GM12878 (cell line): ENCODE measurements around the gene KRTAP10-1. TPM values are rescaled to one million over a fixed set of nuclear protein-coding genes. Genes with fewer than 3 reads are reported as not detected.
"Not testable (repeated sequence)": the region's sequence is repeated elsewhere in the genome, so short reads cannot be mapped to it uniquely, and the experiment has no call there.

Source experiments
- ATAC-seq: fragments of 200-7000 bp; cut with Tn5 transposase; 3 replicates; pipeline ENCODE4 v1.9.1; 2020; ENCODE audit warnings: mild to moderate bottlenecking, moderate library complexity
- BruUV-seq: library from RNA; stranded (reverse); fragments of 400-500 nt; replicated peaks from 2 replicates; lab custom pipeline; 2021; lab: Mats Ljungman, UMichigan
- CTCF ChIA-PET: fragments of 300-600 bp; sonication (Branson Sonifier 250); formaldehyde crosslinking; extraction: SDS; loops from one replicate; lab custom pipeline; 2021; ENCODE audit warnings: inconsistent platforms; lab: Yijun Ruan, JAX
- POLR2A ChIA-PET: fragments of 350-600 bp; formaldehyde crosslinking; extraction: SDS; loops from one replicate; lab custom pipeline; 2021; ENCODE audit warnings: inconsistent platforms; lab: Charles Lee
- RAD21 ChIA-PET: fragments of 300-600 bp; sonication (Branson Sonifier 250); formaldehyde crosslinking; loops from one replicate; lab custom pipeline; 2023; ENCODE audit warnings: antibody characterized with exemption; ENCODE audit not compliant: unreplicated experiment; lab: Charles Lee
- SMC1A ChIA-PET: fragments of 300-600 bp; sonication (Branson Sonifier 250); formaldehyde crosslinking; loops from one replicate; lab custom pipeline; 2023; ENCODE audit not compliant: unreplicated experiment, uncharacterized antibody; lab: Charles Lee
- DNase-seq: peaks from one replicate; pipeline ENCODE4 v3.0.0-alpha.2; 2011; ENCODE audit warnings: low read depth, low spot score
- FAIRE-seq: peaks from 3 replicates; lab custom pipeline; 2011; peaks lifted over from hg19 to GRCh38; lab: Jason Lieb, UNC
- H2AFZ ChIP-seq: 2 replicates; pipeline ENCODE4 v1.6.0; 2011; ENCODE audit warnings: low read depth, low read length, control low read depth; ENCODE audit not compliant: control insufficient read depth
- H3K27ac ChIP-seq: 2 replicates; pipeline ENCODE4 v1.5.1; 2011; ENCODE audit warnings: control low read depth; ENCODE audit not compliant: control insufficient read depth, insufficient read depth
- H3K27me3 ChIP-seq, 2 experiments: replicated peaks in 1 of 2; 2 replicates each; pipeline versions ENCODE4 v1.6.0 to v1.6.1; 2011; ENCODE audit warnings: low read length in 1 of 2; ENCODE audit not compliant: control insufficient read depth in 2 of 2, insufficient read depth in 2 of 2
- H3K36me3 ChIP-seq, 2 experiments: 2 replicates each; pipeline ENCODE4 v1.5.1; 2011; ENCODE audit warnings: low read length in 1 of 2; ENCODE audit not compliant: control insufficient read depth in 2 of 2, insufficient read depth in 2 of 2
- H3K4me1 ChIP-seq: 2 replicates; pipeline ENCODE4 v1.6.1; 2011; ENCODE audit warnings: mild to moderate bottlenecking, low read length, moderate library complexity, mixed read lengths; ENCODE audit not compliant: control insufficient read depth, insufficient read depth
- H3K4me2 ChIP-seq: 2 replicates; pipeline ENCODE4 v1.6.0; 2011; ENCODE audit warnings: control low read depth; ENCODE audit not compliant: control insufficient read depth, insufficient read depth
- H3K4me3 ChIP-seq: fragments of 200-600 bp; sonication (generic); 2 replicates; pipeline ENCODE4 v1.5.1; 2016
- H3K79me2 ChIP-seq: 2 replicates; pipeline ENCODE4 v1.6.0; 2011; ENCODE audit warnings: low read length; ENCODE audit not compliant: control insufficient read depth, insufficient read depth
- H3K9ac ChIP-seq: 2 replicates; pipeline ENCODE4 v1.8.0; 2011; ENCODE audit warnings: low read length, control low read depth, mixed read lengths; ENCODE audit not compliant: control insufficient read depth, insufficient read depth
- H3K9me3 ChIP-seq: replicated peaks from 3 replicates; pipeline ENCODE4 v1.5.1; 2011; ENCODE audit warnings: mild to moderate bottlenecking, low read length; ENCODE audit not compliant: control insufficient read depth, insufficient read depth
- H4K20me1 ChIP-seq: 2 replicates; pipeline ENCODE4 v1.6.0; 2011; ENCODE audit not compliant: control insufficient read depth, insufficient read depth
- BACH1 ChIP-seq: fragments of 450-650 bp; IDR thresholded peaks from 2 replicates; pipeline ENCODE4 v1.6.1; 2017; ENCODE audit warnings: mild to moderate bottlenecking, borderline replicate concordance
- CHD2 ChIP-seq: IDR thresholded peaks from 2 replicates; pipeline ENCODE4 v1.6.1; 2011; ENCODE audit warnings: low read depth, low read length, improper control_type of control experiment, borderline replicate concordance
- CREM ChIP-seq: IDR thresholded peaks from 2 replicates; pipeline ENCODE4 v1.6.1; 2014; ENCODE audit warnings: antibody characterized with exemption, low read depth
- ESRRA ChIP-seq: IDR thresholded peaks from 2 replicates; pipeline ENCODE4 v1.6.1; 2012; ENCODE audit warnings: mild to moderate bottlenecking, low read length, improper control_type of control experiment
- FOXM1 ChIP-seq: IDR thresholded peaks from 2 replicates; pipeline ENCODE4 v1.6.1; 2012; ENCODE audit warnings: low read depth, mild to moderate bottlenecking, inconsistent platforms, low read length, moderate library complexity
- GABPA ChIP-seq: IDR thresholded peaks from 2 replicates; pipeline ENCODE4 v1.6.1; 2014; ENCODE audit warnings: antibody characterized with exemption, low read depth, mild to moderate bottlenecking, inconsistent platforms
- HDAC2 ChIP-seq: fragments of 200-600 bp; sonication (generic); IDR thresholded peaks from 2 replicates; pipeline ENCODE4 v1.6.1; 2017
- HDAC6 ChIP-seq: fragments of 200-600 bp; sonication (generic); IDR thresholded peaks from one replicate; pipeline ENCODE4 v1.8.0; 2017; ENCODE audit warnings: antibody characterized with exemption; ENCODE audit not compliant: unreplicated experiment
- POU2F2 ChIP-seq: IDR thresholded peaks from 3 replicates; pipeline ENCODE4 v1.6.1; 2011; ENCODE audit warnings: low read depth, mild to moderate bottlenecking, low read length, borderline replicate concordance
- SIN3A ChIP-seq: IDR thresholded peaks from 2 replicates; pipeline ENCODE4 v1.6.1; 2012; ENCODE audit warnings: low read depth, low read length, improper control_type of control experiment
- TAF1 ChIP-seq: IDR thresholded peaks from 2 replicates; pipeline ENCODE4 v1.6.1; 2011; ENCODE audit warnings: mild to moderate bottlenecking, low read depth, low read length, borderline replicate concordance
- TARDBP ChIP-seq: IDR thresholded peaks from 2 replicates; pipeline ENCODE4 v1.6.1; 2016; ENCODE audit warnings: borderline replicate concordance
- ZNF384 ChIP-seq: IDR thresholded peaks from 2 replicates; pipeline ENCODE4 v1.6.1; 2012; ENCODE audit warnings: low read depth, mild to moderate bottlenecking, low read length, improper control_type of control experiment, borderline replicate concordance
- WGBS: methylation state at CpG from one replicate; pipeline ENCODE4 v1.1.6; 2016; ENCODE audit warnings: low lambda C conversion rate; ENCODE audit not compliant: insufficient replicate concordance, insufficient coverage; ENCODE audit errors: missing lambda C conversion rate; 5-methylcytosine and 5-hydroxymethylcytosine counted together
- in situ Hi-C: fragments of 300-500 bp; cut with MboI; formaldehyde crosslinking; loops from 9 replicates; pipeline ENCODE4 v1.14.3; 2018; ENCODE audit warnings: mixed read lengths
- intact Hi-C: fragments of 100-400 bp; cut with micrococcal nuclease; formaldehyde crosslinking; loops from one replicate; pipeline ENCODE4 v1.14.2; 2022; ENCODE audit not compliant: unreplicated experiment
- polyA plus RNA-seq, 11 experiments: library from polyadenylated mRNA; depleted of rRNA in 4 of 11; unstranded in 6 of 11; stranded (reverse) in 5 of 11; fragments of >200 nt; fragmentation: Nextera tagmentation in 4 of 11; fragmentation: Illumina TruSeq in 1 of 11; extraction: Ambion mirVana in 4 of 11; extraction: Trizol in 1 of 11; gene quantifications; 1 replicate in 1 of 11; 2 replicates in 10 of 11; pipeline versions ENCODE4 v1.2.1 to v1.2.3, GENCODE V29; 2011 to 2016; ENCODE audit warnings: inconsistent platforms in 2 of 11, missing spikeins in 2 of 11, low read depth in 1 of 11
- total RNA-seq, 4 experiments: library from RNA; depleted of rRNA in 3 of 4; stranded (reverse); fragments of >200 nt in 3 of 4; fragmentation: Illumina TruSeq in 1 of 4; extraction: Trizol in 1 of 4; gene quantifications; 2 replicates each; pipeline versions ENCODE4 v1.2.1 to v1.2.3, GENCODE V29; 2013 to 2021
- TF ChIP-seq, protein P1 (sequence below): fragments of 450-650 bp; IDR thresholded peaks from 2 replicates; pipeline ENCODE4 v1.6.1; 2017; ENCODE audit warnings: mild to moderate bottlenecking, low read depth, inconsistent platforms; ENCODE audit not compliant: poor library complexity, severe bottlenecking

The KRTAP10-1 gene
- total and polyA plus RNA-seq, 10 of the 15 experiments (the other 5 are each of a cell fraction or from before 2014, with no cell fraction given) = not detected

DNA sequence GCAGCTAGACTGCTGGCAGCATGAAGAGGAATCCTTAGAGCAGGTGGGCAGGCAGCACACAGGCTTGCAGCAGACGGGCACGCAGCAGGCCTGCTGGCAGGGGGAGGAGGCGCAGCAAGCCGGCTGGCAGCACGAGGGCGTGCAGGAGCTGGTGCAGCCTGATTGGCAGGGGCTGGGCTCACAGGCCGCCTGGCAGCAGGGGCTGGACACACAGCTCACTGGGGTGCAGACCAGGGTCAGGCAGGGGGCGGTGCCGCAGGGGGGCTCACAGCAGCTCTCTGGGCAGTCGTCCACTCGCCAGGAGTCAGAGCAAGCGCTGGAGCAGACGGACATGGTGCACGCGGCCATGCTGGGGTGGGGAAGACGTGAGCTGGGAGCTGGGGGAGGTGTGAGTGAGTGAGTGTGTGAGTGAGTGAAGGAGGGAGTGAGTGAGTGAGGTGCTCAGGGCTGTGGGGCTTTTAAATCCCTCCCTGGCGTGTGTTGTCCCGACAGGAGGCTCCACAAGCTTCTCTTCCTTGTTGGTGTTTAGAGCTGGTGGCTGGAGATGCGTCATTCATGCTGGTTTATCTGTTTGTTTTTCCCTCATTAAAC is 40.3 kb upstream of the KRTAP10-1 start, which contains the start of gene KRTAP10-5:
Gene KRTAP10-5, minus strand, starts transcription at position 374 of the 591 bp plus-strand sequence. Its CDS starts 26 bp downstream, at position 348.
- ATAC-seq, H3K4me3 ChIP-seq, intact Hi-C loops, DNase-seq, H2AFZ ChIP-seq, H3K9ac ChIP-seq, POLR2A ChIA-PET, FAIRE-seq, H3K27ac ChIP-seq, H3K36me3 ChIP-seq, RAD21 ChIA-PET, SMC1A ChIA-PET, BruUV-seq, H3K79me2 ChIP-seq, H3K27me3 ChIP-seq, H3K4me1 ChIP-seq, in situ Hi-C loops, H3K9me3 ChIP-seq, H3K4me2 ChIP-seq, H4K20me1 ChIP-seq: not testable (repeated sequence)
- 47% methylated on average over 19 of the region's 19 CpGs for WGBS
- CTCF ChIA-PET = interaction anchor here (0.6 kb wide), 1 partner anchor 1487 kb away, joined by 3 read pairs; no protein-coding TSS in a partner anchor

GRCh38 chr21:44579833-44580144 is 39.8 kb upstream of the KRTAP10-1 start:
- intact Hi-C loops = no loop called here
- in situ Hi-C loops = no loop called here
- ChIA-PET CTCF (interaction anchor here (0.6 kb wide), 1 partner anchor 1487 kb away, joined by 3 read pairs; no protein-coding TSS in a partner anchor), RAD21 (no interaction called here), POLR2A (no interaction called here), SMC1A (no interaction called here)
- no peak overlapping the region for H3K4me3 ChIP-seq
- no peak for FAIRE-seq
- BruUV-seq = no TSS peak
- no peaks in the 10 kb centered on the region for H3K4me1 ChIP-seq
- ATAC-seq = no peak
- no peaks in the 10 kb centered on the region for H4K20me1 ChIP-seq
- DNase-seq = no peak
- H3K27me3 ChIP-seq = no peaks in the 10 kb centered on the region
- no peak overlapping the region for H2AFZ ChIP-seq
- H3K27ac ChIP-seq = no peak overlapping the region
- no peaks in the 10 kb centered on the region for H3K79me2 ChIP-seq
- H3K36me3 ChIP-seq = no peaks in the 10 kb centered on the region
- no peak overlapping the region for H3K9ac ChIP-seq
- H3K4me2 ChIP-seq = no peak overlapping the region
- peaks cover 5% of the 10 kb centered on the region; the same call in 2 of the 3 replicates for H3K9me3 ChIP-seq
- 32% methylated on average over 7 of the region's 7 CpGs for WGBS
- no peak for TF ChIP-seq ZNF384
- TF ChIP-seq HDAC6 = no peak
- no peak for TF ChIP-seq ESRRA
- TF ChIP-seq, protein P1, sequence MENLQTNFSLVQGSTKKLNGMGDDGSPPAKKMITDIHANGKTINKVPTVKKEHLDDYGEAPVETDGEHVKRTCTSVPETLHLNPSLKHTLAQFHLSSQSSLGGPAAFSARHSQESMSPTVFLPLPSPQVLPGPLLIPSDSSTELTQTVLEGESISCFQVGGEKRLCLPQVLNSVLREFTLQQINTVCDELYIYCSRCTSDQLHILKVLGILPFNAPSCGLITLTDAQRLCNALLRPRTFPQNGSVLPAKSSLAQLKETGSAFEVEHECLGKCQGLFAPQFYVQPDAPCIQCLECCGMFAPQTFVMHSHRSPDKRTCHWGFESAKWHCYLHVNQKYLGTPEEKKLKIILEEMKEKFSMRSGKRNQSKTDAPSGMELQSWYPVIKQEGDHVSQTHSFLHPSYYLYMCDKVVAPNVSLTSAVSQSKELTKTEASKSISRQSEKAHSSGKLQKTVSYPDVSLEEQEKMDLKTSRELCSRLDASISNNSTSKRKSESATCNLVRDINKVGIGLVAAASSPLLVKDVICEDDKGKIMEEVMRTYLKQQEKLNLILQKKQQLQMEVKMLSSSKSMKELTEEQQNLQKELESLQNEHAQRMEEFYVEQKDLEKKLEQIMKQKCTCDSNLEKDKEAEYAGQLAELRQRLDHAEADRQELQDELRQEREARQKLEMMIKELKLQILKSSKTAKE = no peak
- no peak for TF ChIP-seq HDAC2
- no peak for TF ChIP-seq FOXM1
- no peak for TF ChIP-seq GABPA
- TF ChIP-seq SIN3A = no peak
- TF ChIP-seq POU2F2 = no peak
- no peak for TF ChIP-seq BACH1
- no peak for TF ChIP-seq TAF1
- no peak for TF ChIP-seq TARDBP
- no peak for TF ChIP-seq CREM
- TF ChIP-seq CHD2 = no peak
